Breast epithelium (tissue), 4 donors: ENCODE results near the gene DIP2A. TPM values are rescaled to one million over a fixed set of nuclear protein-coding genes. Genes with fewer than 3 reads are reported as not detected.

Experiments
- DNase-seq, 2 donors: peaks; one replicate each; pipeline ENCODE4 v3.0.0-alpha.2; 2019; ENCODE audit warnings: low spot score in 2 of 2
- H3K27ac ChIP-seq, 2 donors: fragments of 200-600 bp; sonication (generic) in 1 of 2; one replicate each; pipeline ENCODE4 v1.5.1; 2016 to 2019; ENCODE audit warnings: mild to moderate bottlenecking in 1 of 2
- H3K27me3 ChIP-seq, 2 donors: fragments of 200-600 bp; sonication (generic) in 1 of 2; one replicate each; pipeline versions ENCODE4 v1.5.1 to v1.6.0; 2017 to 2019; ENCODE audit warnings: control low read depth in 1 of 2, mild to moderate bottlenecking in 1 of 2
- H3K36me3 ChIP-seq: fragments of 200-600 bp; one replicate; pipeline ENCODE4 v1.5.1; 2019
- H3K4me1 ChIP-seq, 2 donors: fragments of 200-600 bp; sonication (generic); one replicate each; pipeline ENCODE4 v1.5.1; 2016 to 2019; ENCODE audit warnings: control low read depth in 1 of 2
- H3K4me3 ChIP-seq, 3 donors: fragments of 200-600 bp; sonication (generic); 1 replicate in 2 of 3; 2 replicates in 1 of 3; pipeline ENCODE4 v1.5.1; 2016 to 2019; ENCODE audit warnings: mild to moderate bottlenecking in 3 of 3, moderate library complexity in 2 of 3
- H3K9me3 ChIP-seq, 2 donors: fragments of 200-600 bp; sonication (generic) in 1 of 2; one replicate each; pipeline ENCODE4 v1.5.1; 2016 to 2019; ENCODE audit warnings: control low read depth in 1 of 2
- CTCF ChIP-seq, 3 donors: fragments of 450-650 bp; IDR thresholded peaks; one replicate each; pipeline ENCODE4 v1.5.1; 2016 to 2017; ENCODE audit warnings: antibody characterized with exemption in 3 of 3, mild to moderate bottlenecking in 3 of 3, moderate library complexity in 3 of 3
- POLR2A ChIP-seq: fragments of 450-650 bp; IDR thresholded peaks from one replicate; pipeline ENCODE4 v1.6.1; 2016; ENCODE audit warnings: antibody characterized with exemption, mild to moderate bottlenecking, moderate library complexity
- POLR2AphosphoS5 ChIP-seq, 3 donors: sonication (generic); formaldehyde crosslinking; IDR thresholded peaks; one replicate each; pipeline ENCODE4 v1.6.1; 2017; ENCODE audit warnings: antibody characterized with exemption in 3 of 3
- intact Hi-C: fragments of 100-400 bp; cut with DNase I; formaldehyde crosslinking; loops from one replicate; pipeline ENCODE4 v1.15.1; 2023; ENCODE audit warnings: low total_unique reads
- total RNA-seq, 3 donors: library from RNA; depleted of rRNA; stranded (reverse); fragments of >200 nt; gene quantifications; one replicate each; pipeline ENCODE4 v1.1.0, GENCODE V29; 2016

DIP2A gene
- total RNA-seq, 3 donors from 2014 or later, result 32.6 to 43.9 (median 42.0) TPM

- Histone ChIP-seq H3K27me3 (no peaks in the 10 kb centered on the region), H3K9me3 (no peaks in the 10 kb centered on the region), H3K4me3 (no peak overlapping the region), H3K4me1 (no peaks in the 10 kb centered on the region), H3K27ac (no peak overlapping the region), H3K36me3 (no peaks in the 10 kb centered on the region)
- TF ChIP-seq CTCF (IDR thresholded peaks at IDR 0.05) (no peak), POLR2AphosphoS5 (IDR thresholded peaks at IDR 0.05) (no peak), POLR2A (no peak)
- no peak for DNase-seq
- intact Hi-C loops, result no loop called here
These were observed 32.9 kb downstream of the DIP2A start for GRCh38 chr21:46491553-46491952.

- no peak for TF ChIP-seq POLR2AphosphoS5 (IDR thresholded peaks at IDR 0.05)
- TF ChIP-seq POLR2A, result no peak
- no peak for TF ChIP-seq CTCF (IDR thresholded peaks at IDR 0.05)
- intact Hi-C loops, result no loop called here
- Histone ChIP-seq H3K9me3 (no peaks in the 10 kb centered on the region), H3K4me3 (no peak overlapping the region), H3K27me3 (no peaks in the 10 kb centered on the region), H3K4me1 (no peaks in the 10 kb centered on the region), H3K36me3 (no peaks in the 10 kb centered on the region), H3K27ac (no peak overlapping the region)
- no peak for DNase-seq
These were observed 34.2 kb downstream of the DIP2A start for GRCh38 chr21:46492851-46493250.

GRCh38 chr21:46493828-46494227 lies 35.1 kb downstream of the DIP2A start:
- intact Hi-C loops, result loop anchor here (2.0 kb wide), 1 partner anchor 37 kb away; no protein-coding TSS in a partner anchor
- DNase-seq, result no peak
- Histone ChIP-seq H3K4me1 (no peaks in the 10 kb centered on the region), H3K27ac (no peak overlapping the region), H3K27me3 (no peaks in the 10 kb centered on the region), H3K9me3 (no peaks in the 10 kb centered on the region), H3K4me3 (no peak overlapping the region), H3K36me3 (no peaks in the 10 kb centered on the region)
- TF ChIP-seq POLR2A (no peak), CTCF (IDR thresholded peaks at IDR 0.05) (no peak), POLR2AphosphoS5 (IDR thresholded peaks at IDR 0.05) (no peak)

- Histone ChIP-seq H3K4me1 (no peaks in the 10 kb centered on the region), H3K27ac (no peak overlapping the region), H3K9me3 (no peaks in the 10 kb centered on the region), H3K27me3 (no peaks in the 10 kb centered on the region), H3K4me3 (no peak overlapping the region), H3K36me3 (no peaks in the 10 kb centered on the region)
- DNase-seq, result no peak
- intact Hi-C loops, result no loop called here
- TF ChIP-seq POLR2A (no peak), POLR2AphosphoS5 (IDR thresholded peaks at IDR 0.05) (no peak), CTCF (IDR thresholded peaks at IDR 0.05) (no peak)
These were observed 39.8 kb downstream of the DIP2A start for GRCh38 chr21:46498335-46499050.

- intact Hi-C loops, result no loop called here
- no peaks in the 10 kb centered on the region for H3K36me3 ChIP-seq
- H3K27ac ChIP-seq, result no peak overlapping the region
- TF ChIP-seq POLR2AphosphoS5 (IDR thresholded peaks at IDR 0.05), result no peak
- no peak for TF ChIP-seq POLR2A
- no peak for TF ChIP-seq CTCF (IDR thresholded peaks at IDR 0.05)
- H3K9me3 ChIP-seq, result no peaks in the 10 kb centered on the region
- no peak overlapping the region for H3K4me3 ChIP-seq
- H3K4me1 ChIP-seq, result no peaks in the 10 kb centered on the region
- DNase-seq, result no peak
- H3K27me3 ChIP-seq, result no peaks in the 10 kb centered on the region
These were observed 41.7 kb downstream of the DIP2A start for GRCh38 chr21:46500224-46500861.
